MM.1S (cell line): Measurements from ENCODE around the gene AKAP8L.

ENCODE experiments used
- CTCF ChIP-seq: fragments of 300-600 bp; sonication (generic); IDR thresholded peaks from 2 replicates; pipeline ENCODE4 v1.5.1; 2016; ENCODE audit warnings: antibody characterized with exemption, low read length, mixed read lengths
- EZH2phosphoT487 ChIP-seq: fragments of 300-600 bp; sonication (generic); IDR thresholded peaks from 2 replicates; pipeline ENCODE4 v1.6.1; 2018; ENCODE audit warnings: antibody characterized with exemption, low read length

- no peak for TF ChIP-seq CTCF
- TF ChIP-seq EZH2phosphoT487 = no peak
Observed at GRCh38 chr19:15390814-15391213, 28.0 kb downstream of the AKAP8L start.
